VCaP (cell line): ENCODE results near the gene HS1BP3.

Experiments
- H3K27ac ChIP-seq: fragments of 450-650 bp; 2 replicates; pipeline ENCODE4 v1.5.1; 2017
- CTCF ChIP-seq: fragments of 450-650 bp; conservative IDR thresholded peaks from 2 replicates; pipeline ENCODE4 v1.5.1; 2017; ENCODE audit warnings: mild to moderate bottlenecking, moderate library complexity

The HS1BP3 gene

GRCh38 chr2:20585710-20586594 lies 64.9 kb downstream of the HS1BP3 start:
- TF ChIP-seq CTCF, result no peak

GRCh38 chr2:20585359-20585709 lies 65.6 kb downstream of the HS1BP3 start:
- no peak overlapping the region for H3K27ac ChIP-seq
- no peak for TF ChIP-seq CTCF

More at GRCh38 chr2:20585710-20586594, 64.9 kb downstream of the HS1BP3 start:
- H3K27ac ChIP-seq, result no peak overlapping the region

GRCh38 chr2:20584399-20585358 lies 66.2 kb downstream of the HS1BP3 start:
- no peak overlapping the region for H3K27ac ChIP-seq

GRCh38 chr2:20584045-20584398 lies 66.9 kb downstream of the HS1BP3 start:
- no peak overlapping the region for H3K27ac ChIP-seq
- no peak for TF ChIP-seq CTCF

More at GRCh38 chr2:20584399-20585358, 66.2 kb downstream of the HS1BP3 start:
- TF ChIP-seq CTCF, result no peak

GRCh38 chr2:20583425-20583881 lies 67.4 kb downstream of the HS1BP3 start:
- TF ChIP-seq CTCF, result no peak
- H3K27ac ChIP-seq, result no peak overlapping the region

- H3K27ac ChIP-seq, result no peak overlapping the region
- TF ChIP-seq CTCF, result no peak
Measured at GRCh38 chr2:20582600-20583221, 68.2 kb downstream of the HS1BP3 start.
